ENCODE data around the gene SF3B4. TPM values are rescaled to one million over a fixed set of nuclear protein-coding genes. Genes with fewer than 3 reads are reported as not detected.
"Not testable (repeated sequence)": the region's sequence is repeated elsewhere in the genome, so short reads cannot be mapped to it uniquely, and the experiment has no call there.

The SF3B4 gene
- total RNA-seq, 1 donor from 2014 or later = 12.4 TPM

GRCh38 chr1:149888247-149888998, 39.2 kb downstream of the SF3B4 start:
- DNase-seq (ENCODE audit: low read depth, low spot score) = peak; percentile 51

- DNase-seq (ENCODE audit: low read depth, low spot score) = peak; percentile 96
Observed at GRCh38 chr1:149887456-149888246, 40.0 kb downstream of the SF3B4 start.

- not testable (repeated sequence) for DNase-seq (ENCODE audit: low read depth, low spot score)
Observed at GRCh38 chr1:149887196-149887455, 40.5 kb downstream of the SF3B4 start.

GRCh38 chr1:149886396-149887195, 41.0 kb downstream of the SF3B4 start:
- DNase-seq (ENCODE audit: low read depth, low spot score) = peak; percentile 98

GRCh38 chr1:149886121-149886395, 41.5 kb downstream of the SF3B4 start:
- DNase-seq (ENCODE audit: low read depth, low spot score) = not testable (repeated sequence)

- DNase-seq (ENCODE audit: low read depth, low spot score) = peak; percentile 35
Observed at GRCh38 chr1:149885339-149886120, 42.1 kb downstream of the SF3B4 start.

GRCh38 chr1:149884433-149885338, 42.9 kb downstream of the SF3B4 start:
- no peak for DNase-seq (ENCODE audit: low read depth, low spot score)

GRCh38 chr1:149883598-149884247, 43.9 kb downstream of the SF3B4 start:
- DNase-seq (ENCODE audit: low read depth, low spot score) = no peak

GRCh38 chr1:149881876-149882275, 45.7 kb downstream of the SF3B4 start:
- no peak for DNase-seq (ENCODE audit: low read depth, low spot score)

GRCh38 chr1:149879556-149879955, 48.0 kb downstream of the SF3B4 start:
- no peak for DNase-seq (ENCODE audit: low read depth, low spot score)

GRCh38 chr1:149877211-149877946, 50.2 kb downstream of the SF3B4 start:
- no peak for DNase-seq (ENCODE audit: low read depth, low spot score)

Other genes starting within 250 kb of the SF3B4 start
- not detected in 2 replicates for gene FCGR1A, start 145.1 kb downstream of the SF3B4 start, total RNA-seq
- gene BOLA1, start 28.2 kb downstream of the SF3B4 start, total RNA-seq = 9.4 and 12.0 TPM in 2 replicates
- 5.7 and 6.3 TPM in 2 replicates for gene SV2A, start 10.0 kb downstream of the SF3B4 start, total RNA-seq
- 3.6 and 5.7 TPM in 2 replicates for gene MTMR11, start 9.1 kb upstream of the SF3B4 start, total RNA-seq
- 12.8 and 19.0 TPM in 2 replicates for gene OTUD7B, start 82.9 kb upstream of the SF3B4 start, total RNA-seq
- 21.2 and 34.1 TPM in 2 replicates for gene VPS45, start 140.0 kb upstream of the SF3B4 start, total RNA-seq
- gene PLEKHO1, start 222.1 kb upstream of the SF3B4 start, total RNA-seq = 57.7 and 59.5 TPM in 2 replicates

Data from pulmonary artery endothelial cell (primary cell).